ENCODE data around the gene GPR26. TPM values are rescaled to one million over a fixed set of nuclear protein-coding genes. Genes with fewer than 3 reads are reported as not detected.

Gene GPR26
- polyA plus RNA-seq, 1 of the 3 experiments (the other 2 are of a cell fraction), result not detected

DNA sequence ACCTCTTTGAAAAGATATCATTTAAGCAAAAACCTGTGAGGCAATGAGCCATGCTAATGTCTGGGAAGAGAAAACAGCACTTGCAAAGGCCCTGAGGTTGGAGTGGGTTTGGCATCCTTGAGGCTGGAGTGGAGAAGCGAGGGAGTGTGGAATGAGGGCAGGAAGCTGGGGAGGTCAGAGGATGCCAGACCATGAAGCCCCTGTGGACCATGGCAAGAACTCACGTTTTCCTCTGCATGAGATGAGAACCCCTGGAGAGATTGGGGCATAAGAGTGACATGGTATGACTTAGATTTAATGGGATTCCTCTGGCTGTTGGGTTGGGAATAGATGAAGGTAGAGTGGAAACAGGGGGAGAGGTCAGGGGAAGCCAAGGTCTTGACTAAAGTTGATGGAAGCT lies 49.4 kb downstream of the GPR26 start:
- no peaks in the 10 kb centered on the region for H3K36me3 ChIP-seq (replicated peaks in 1 of 2; ENCODE audit: control insufficient read depth in 1 of 2, insufficient read depth in 2 of 2, low read length in 1 of 2)
- CTCF ChIA-PET, result interaction anchor here (1.7 kb wide), 1 partner anchor 10 kb away, joined by 5 read pairs; no protein-coding TSS in a partner anchor
- H3K79me2 ChIP-seq (ENCODE audit: insufficient read depth), result no peaks in the 10 kb centered on the region
- no peaks in the 10 kb centered on the region for H3K9me3 ChIP-seq
- H4K20me1 ChIP-seq (ENCODE audit: insufficient read depth), result no peaks in the 10 kb centered on the region
- H3K4me3 ChIP-seq (ENCODE audit: low read depth in 2 of 2, low read length in 1 of 2), result no peak overlapping the region
- no peaks in the 10 kb centered on the region for H3K9me2 ChIP-seq
- TF ChIP-seq ELF1 (IDR thresholded peaks at IDR 0.05) (no peak), TAF1 (IDR thresholded peaks at IDR 0.05; ENCODE audit: borderline replicate concordance, low read depth, low read length) (no peak), FOXJ3 (CRISPR knock-in tag; IDR thresholded peaks at IDR 0.05) (no peak), MXI1 (IDR thresholded peaks at IDR 0.05; ENCODE audit: low read depth, low read length) (no peak), RFX5 (IDR thresholded peaks at IDR 0.05; ENCODE audit: low read length) (no peak), TCF12 (IDR thresholded peaks at IDR 0.05) (no peak), NRF1 (IDR thresholded peaks at IDR 0.05; ENCODE audit: low read depth, low read length) (no peak), CHD2 (IDR thresholded peaks at IDR 0.05; ENCODE audit: low read length, partially characterized antibody) (no peak), EZH2phosphoT487 (IDR thresholded peaks at IDR 0.05; ENCODE audit: borderline replicate concordance, low read depth) (no peak)
- TF ChIP-seq, protein P1, sequence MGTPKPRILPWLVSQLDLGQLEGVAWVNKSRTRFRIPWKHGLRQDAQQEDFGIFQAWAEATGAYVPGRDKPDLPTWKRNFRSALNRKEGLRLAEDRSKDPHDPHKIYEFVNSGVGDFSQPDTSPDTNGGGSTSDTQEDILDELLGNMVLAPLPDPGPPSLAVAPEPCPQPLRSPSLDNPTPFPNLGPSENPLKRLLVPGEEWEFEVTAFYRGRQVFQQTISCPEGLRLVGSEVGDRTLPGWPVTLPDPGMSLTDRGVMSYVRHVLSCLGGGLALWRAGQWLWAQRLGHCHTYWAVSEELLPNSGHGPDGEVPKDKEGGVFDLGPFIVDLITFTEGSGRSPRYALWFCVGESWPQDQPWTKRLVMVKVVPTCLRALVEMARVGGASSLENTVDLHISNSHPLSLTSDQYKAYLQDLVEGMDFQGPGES (IDR thresholded peaks at IDR 0.05; ENCODE audit: low read depth, low read length), result no peak
- TF ChIP-seq, protein P2, sequence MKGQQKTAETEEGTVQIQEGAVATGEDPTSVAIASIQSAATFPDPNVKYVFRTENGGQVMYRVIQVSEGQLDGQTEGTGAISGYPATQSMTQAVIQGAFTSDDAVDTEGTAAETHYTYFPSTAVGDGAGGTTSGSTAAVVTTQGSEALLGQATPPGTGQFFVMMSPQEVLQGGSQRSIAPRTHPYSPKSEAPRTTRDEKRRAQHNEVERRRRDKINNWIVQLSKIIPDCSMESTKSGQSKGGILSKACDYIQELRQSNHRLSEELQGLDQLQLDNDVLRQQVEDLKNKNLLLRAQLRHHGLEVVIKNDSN (IDR thresholded peaks at IDR 0.05; ENCODE audit: borderline replicate concordance, low read depth), result no peak
- TF ChIP-seq, protein P3, sequence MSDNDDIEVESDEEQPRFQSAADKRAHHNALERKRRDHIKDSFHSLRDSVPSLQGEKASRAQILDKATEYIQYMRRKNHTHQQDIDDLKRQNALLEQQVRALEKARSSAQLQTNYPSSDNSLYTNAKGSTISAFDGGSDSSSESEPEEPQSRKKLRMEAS (IDR thresholded peaks at IDR 0.05; ENCODE audit: low read depth), result no peak
- POLR2A ChIA-PET, result no interaction called here
- H3K4me2 ChIP-seq, result no peak overlapping the region
- no peaks in the 10 kb centered on the region for H3K27me3 ChIP-seq (ENCODE audit: insufficient read depth)
- DNase-seq, result no peak
- no peak overlapping the region for H3K9ac ChIP-seq
- no peaks in the 10 kb centered on the region for H3K4me1 ChIP-seq (ENCODE audit: control insufficient read depth in 1 of 2, insufficient read depth in 2 of 2, low read depth in 1 of 2, low read length in 1 of 2)
- no peak overlapping the region for H3K27ac ChIP-seq (ENCODE audit: low read depth in 2 of 2, low read length in 1 of 2)
- no peak overlapping the region for H2AFZ ChIP-seq (ENCODE audit: low read depth)
- 0% methylated on average over 2 of the region's 2 CpGs for WGBS (ENCODE audit: low lambda C conversion rate)
- no peaks in the 10 kb centered on the region for H3F3A ChIP-seq (replicated peaks; ENCODE audit: insufficient read depth)

DNA sequence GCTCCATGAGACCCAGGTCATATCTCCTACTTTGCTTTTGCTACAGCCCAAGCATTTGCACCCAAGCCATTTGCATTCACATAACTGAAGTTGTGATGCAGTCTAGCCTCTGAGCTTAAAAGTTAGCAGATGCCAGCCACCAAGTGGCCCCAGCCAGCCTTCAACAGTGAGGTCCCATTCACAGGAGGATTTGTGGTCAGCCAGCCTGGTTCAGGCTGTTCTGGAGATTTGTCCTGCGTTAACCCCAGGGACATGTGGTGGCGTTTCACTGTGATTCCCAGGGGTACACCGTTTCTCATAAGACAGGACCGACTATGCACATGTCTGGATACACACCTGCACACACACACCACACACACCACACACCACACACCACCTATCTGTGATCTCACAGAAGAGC lies 51.2 kb downstream of the GPR26 start:
- Histone ChIP-seq H3F3A (replicated peaks; ENCODE audit: insufficient read depth) (no peaks in the 10 kb centered on the region), H3K4me2 (no peak overlapping the region), H3K4me3 (ENCODE audit: low read depth in 2 of 2, low read length in 1 of 2) (no peak overlapping the region), H2AFZ (ENCODE audit: low read depth) (no peak overlapping the region), H3K27me3 (ENCODE audit: insufficient read depth) (no peaks in the 10 kb centered on the region), H3K27ac (ENCODE audit: low read depth in 2 of 2, low read length in 1 of 2) (no peak overlapping the region), H3K9me3 (no peaks in the 10 kb centered on the region), H3K4me1 (ENCODE audit: control insufficient read depth in 1 of 2, insufficient read depth in 2 of 2, low read depth in 1 of 2, low read length in 1 of 2) (no peaks in the 10 kb centered on the region), H4K20me1 (ENCODE audit: insufficient read depth) (no peaks in the 10 kb centered on the region), H3K9me2 (no peaks in the 10 kb centered on the region), H3K79me2 (ENCODE audit: insufficient read depth) (no peaks in the 10 kb centered on the region), H3K36me3 (replicated peaks in 1 of 2; ENCODE audit: control insufficient read depth in 1 of 2, insufficient read depth in 2 of 2, low read length in 1 of 2) (no peaks in the 10 kb centered on the region), H3K9ac (no peak overlapping the region)
- no peak for DNase-seq
- CTCF ChIA-PET, result interaction anchor here (1.0 to 1.5 kb wide), 3 partner anchors 11 to 62 kb away, joined by 3 to 4 read pairs (median 3); no protein-coding TSS in a partner anchor
- WGBS (ENCODE audit: low lambda C conversion rate), result 7% methylated on average over 4 of the region's 4 CpGs
- POLR2A ChIA-PET, result no interaction called here
- TF ChIP-seq YY1 (IDR thresholded peaks at IDR 0.05; ENCODE audit: low read depth), result no peak
- TF ChIP-seq TCF12 (IDR thresholded peaks at IDR 0.05), result no peak
- TF ChIP-seq, protein P2 (IDR thresholded peaks at IDR 0.05; ENCODE audit: borderline replicate concordance, low read depth), result no peak
- TF ChIP-seq FOXJ3 (CRISPR knock-in tag; IDR thresholded peaks at IDR 0.05), result no peak
- TF ChIP-seq, protein P3 (IDR thresholded peaks at IDR 0.05; ENCODE audit: low read depth), result no peak
- no peak for TF ChIP-seq MEF2A (IDR thresholded peaks at IDR 0.05; ENCODE audit: borderline replicate concordance, low read depth)
- TF ChIP-seq JUND (IDR thresholded peaks at IDR 0.05), result no peak
- no peak for TF ChIP-seq RXRA (IDR thresholded peaks at IDR 0.05; ENCODE audit: borderline replicate concordance, low read depth)
- no peak for TF ChIP-seq RAD21 (IDR thresholded peaks at IDR 0.05; ENCODE audit: low read length)
- TF ChIP-seq CHD2 (IDR thresholded peaks at IDR 0.05; ENCODE audit: low read length, partially characterized antibody), result no peak
- TF ChIP-seq, protein P4, sequence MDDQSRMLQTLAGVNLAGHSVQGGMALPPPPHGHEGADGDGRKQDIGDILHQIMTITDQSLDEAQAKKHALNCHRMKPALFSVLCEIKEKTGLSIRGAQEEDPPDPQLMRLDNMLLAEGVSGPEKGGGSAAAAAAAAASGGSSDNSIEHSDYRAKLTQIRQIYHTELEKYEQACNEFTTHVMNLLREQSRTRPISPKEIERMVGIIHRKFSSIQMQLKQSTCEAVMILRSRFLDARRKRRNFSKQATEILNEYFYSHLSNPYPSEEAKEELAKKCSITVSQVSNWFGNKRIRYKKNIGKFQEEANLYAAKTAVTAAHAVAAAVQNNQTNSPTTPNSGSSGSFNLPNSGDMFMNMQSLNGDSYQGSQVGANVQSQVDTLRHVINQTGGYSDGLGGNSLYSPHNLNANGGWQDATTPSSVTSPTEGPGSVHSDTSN (IDR thresholded peaks at IDR 0.05), result no peak
- no peak for TF ChIP-seq TAF1 (IDR thresholded peaks at IDR 0.05; ENCODE audit: borderline replicate concordance, low read depth, low read length)
- TF ChIP-seq, protein P5, sequence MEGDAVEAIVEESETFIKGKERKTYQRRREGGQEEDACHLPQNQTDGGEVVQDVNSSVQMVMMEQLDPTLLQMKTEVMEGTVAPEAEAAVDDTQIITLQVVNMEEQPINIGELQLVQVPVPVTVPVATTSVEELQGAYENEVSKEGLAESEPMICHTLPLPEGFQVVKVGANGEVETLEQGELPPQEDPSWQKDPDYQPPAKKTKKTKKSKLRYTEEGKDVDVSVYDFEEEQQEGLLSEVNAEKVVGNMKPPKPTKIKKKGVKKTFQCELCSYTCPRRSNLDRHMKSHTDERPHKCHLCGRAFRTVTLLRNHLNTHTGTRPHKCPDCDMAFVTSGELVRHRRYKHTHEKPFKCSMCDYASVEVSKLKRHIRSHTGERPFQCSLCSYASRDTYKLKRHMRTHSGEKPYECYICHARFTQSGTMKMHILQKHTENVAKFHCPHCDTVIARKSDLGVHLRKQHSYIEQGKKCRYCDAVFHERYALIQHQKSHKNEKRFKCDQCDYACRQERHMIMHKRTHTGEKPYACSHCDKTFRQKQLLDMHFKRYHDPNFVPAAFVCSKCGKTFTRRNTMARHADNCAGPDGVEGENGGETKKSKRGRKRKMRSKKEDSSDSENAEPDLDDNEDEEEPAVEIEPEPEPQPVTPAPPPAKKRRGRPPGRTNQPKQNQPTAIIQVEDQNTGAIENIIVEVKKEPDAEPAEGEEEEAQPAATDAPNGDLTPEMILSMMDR (IDR thresholded peaks at IDR 0.05), result no peak
